Activated CD8-positive, alpha-beta memory T cell treated with anti-CD3 and anti-CD28 coated beads, Interleukin-2, amount 10 ng/mL, durations not matched to agents 7 days and 5 days (primary cell): ENCODE results near the gene TCOF1. TPM values are rescaled to one million over a fixed set of nuclear protein-coding genes. Genes with fewer than 3 reads are reported as not detected.
"Not testable (repeated sequence)": the region's sequence is repeated elsewhere in the genome, so short reads cannot be mapped to it uniquely, and the experiment has no call there.

ENCODE experiments used
- ATAC-seq: fragments of 150-1000 bp; cut with Tn5 transposase; one replicate; pipeline ENCODE4 v1.10.0; 2021; ENCODE audit warnings: moderate library complexity
- CTCF ChIA-PET: fragments of 350-600 bp; sonication (Branson Sonifier 250); formaldehyde crosslinking; loops from one replicate; lab custom pipeline; 2021; ENCODE audit warnings: antibody characterized with exemption; lab: Charles Lee
- DNase-seq: peaks from one replicate; pipeline ENCODE4 v3.0.0-alpha.2; 2020
- H3K27ac Mint-ChIP-seq: one replicate; pipeline ENCODE4 v1.8.0; 2021; ENCODE audit warnings: mild to moderate bottlenecking, mixed read lengths
- H3K27me3 Mint-ChIP-seq: one replicate; pipeline ENCODE4 v1.8.0; 2021; ENCODE audit warnings: mixed read lengths
- H3K36me3 Mint-ChIP-seq: one replicate; pipeline ENCODE4 v1.8.0; 2021; ENCODE audit warnings: mild to moderate bottlenecking, mixed read lengths
- H3K4me1 Mint-ChIP-seq: one replicate; pipeline ENCODE4 v1.8.0; 2021; ENCODE audit warnings: mixed read lengths
- H3K4me3 Mint-ChIP-seq: one replicate; pipeline ENCODE4 v1.8.0; 2021; ENCODE audit warnings: mild to moderate bottlenecking, moderate library complexity, mixed read lengths
- H3K9me3 Mint-ChIP-seq: one replicate; pipeline ENCODE4 v1.8.0; 2022; ENCODE audit warnings: low read depth, mixed read lengths
- total RNA-seq, 2 experiments: library from RNA; stranded (reverse); gene quantifications; one replicate each; pipeline ENCODE4 v1.2.3, GENCODE V29; 2021

TCOF1 gene
- total RNA-seq, 2 experiments from 2014 or later = 95.3 to 96.9 TPM

DNA sequence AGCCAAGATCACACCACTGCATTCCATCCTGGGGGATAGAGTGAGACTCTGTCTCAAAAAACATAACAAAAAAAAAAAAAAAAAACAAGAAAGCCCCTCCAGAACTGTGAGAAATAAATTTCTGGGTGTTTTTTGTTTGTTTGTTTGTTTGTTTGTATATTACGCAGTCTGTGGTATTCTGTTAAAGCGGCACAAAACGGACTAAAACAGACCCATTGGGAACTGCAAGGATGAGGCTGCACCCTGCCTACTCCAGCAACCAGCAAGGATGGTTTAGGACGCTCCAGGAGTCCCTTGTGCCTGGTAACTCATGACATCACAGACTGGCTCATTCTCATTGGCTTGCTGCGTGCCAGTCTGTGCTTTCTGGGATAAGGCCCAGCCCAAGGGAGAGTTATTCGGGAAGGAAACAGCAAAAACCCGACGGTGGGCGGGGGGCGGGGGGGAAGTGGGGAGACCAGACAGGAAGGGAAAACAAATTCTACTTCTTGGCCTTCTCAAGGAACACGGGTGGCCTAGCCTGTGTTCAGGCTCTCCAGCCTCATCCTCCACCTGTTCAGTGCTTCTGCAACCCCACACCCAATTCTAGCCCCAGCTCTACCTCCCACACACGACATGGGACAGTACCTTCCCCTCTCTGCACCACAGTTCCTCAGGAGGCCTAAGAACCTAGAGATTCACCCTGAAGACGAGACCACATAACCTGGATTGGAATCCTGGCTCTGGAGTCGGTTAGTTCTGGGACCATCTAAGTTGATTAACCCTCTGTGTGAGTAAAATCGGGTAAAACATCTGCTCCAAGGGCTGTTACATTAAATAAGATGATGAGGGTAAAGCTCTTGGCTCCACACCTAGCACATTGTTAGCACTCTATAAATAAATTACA is 52.4 kb downstream of the TCOF1 start:
- Mint-ChIP-seq H3K27me3 (no peaks in the 10 kb centered on the region), H3K4me3 (peak overlapping the region; percentile 98), H3K9me3 (no peaks in the 10 kb centered on the region), H3K36me3 (peaks cover 57% of the 10 kb centered on the region), H3K27ac (peak overlapping the region; percentile 99), H3K4me1 (peaks cover 39% of the 10 kb centered on the region)
- ATAC-seq (peak; percentile 25), DNase-seq (peak; percentile 84)
- CTCF ChIA-PET = interaction anchor here (0.6 to 7.8 kb wide), 12 partner anchors 11 to 174 kb away, joined by 3 to 68 read pairs (median 4); no protein-coding TSS in a partner anchor

GRCh38 chr5:150410524-150411244 is 53.2 kb downstream of the TCOF1 start:
- Mint-ChIP-seq H3K36me3 (peaks cover 50% of the 10 kb centered on the region), H3K27me3 (no peaks in the 10 kb centered on the region), H3K4me3 (peak overlapping the region; percentile 98), H3K27ac (peak overlapping the region; percentile 99), H3K9me3 (no peaks in the 10 kb centered on the region), H3K4me1 (peaks cover 43% of the 10 kb centered on the region)
- DNase-seq (peak; percentile 79), ATAC-seq (peak; percentile 14)
- CTCF ChIA-PET = interaction anchor here (0.9 to 7.8 kb wide), 10 partner anchors 11 to 61 kb away, joined by 3 to 68 read pairs (median 4); no protein-coding TSS in a partner anchor

DNA sequence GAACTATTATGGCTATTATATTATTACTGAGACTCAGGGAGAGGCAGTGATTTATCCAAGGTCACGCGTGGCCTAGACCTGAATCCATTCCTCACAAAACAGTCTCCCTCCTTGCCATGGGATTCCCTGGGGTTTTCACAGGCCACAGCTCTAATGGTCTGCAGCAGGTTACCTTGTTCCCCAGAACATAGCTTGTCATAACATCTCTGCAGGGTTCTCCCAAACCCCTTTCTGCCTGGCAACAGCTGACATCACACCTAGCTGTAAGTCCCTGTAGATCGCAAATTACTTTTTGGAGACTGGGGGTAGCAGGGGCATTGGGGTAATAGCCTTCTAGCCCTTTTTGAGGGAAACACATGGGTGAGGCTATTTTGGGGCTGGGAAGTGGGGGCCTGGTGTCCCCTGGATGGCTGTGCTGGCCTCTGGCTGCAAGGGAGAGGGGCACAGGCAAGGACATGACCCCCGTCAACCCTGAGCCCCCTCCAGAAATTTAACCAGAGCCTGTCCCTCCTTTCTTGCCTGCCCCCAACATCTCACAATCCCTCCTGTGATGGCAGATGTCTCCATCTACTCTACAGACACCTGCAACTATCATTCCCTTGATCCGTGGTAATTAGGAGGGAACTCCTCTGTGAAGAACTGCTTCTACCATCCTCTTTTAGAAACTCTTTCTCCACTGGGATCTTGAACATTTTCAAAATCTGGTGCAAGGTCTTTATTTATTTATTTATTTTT is 53.9 kb downstream of the TCOF1 start:
- peak overlapping the region; percentile 98 for H3K4me3 Mint-ChIP-seq
- H3K36me3 Mint-ChIP-seq = peaks cover 44% of the 10 kb centered on the region
- no peaks in the 10 kb centered on the region for H3K9me3 Mint-ChIP-seq
- CTCF ChIA-PET = interaction anchor here (1.1 to 7.8 kb wide), 8 partner anchors 11 to 61 kb away, joined by 3 to 68 read pairs (median 6); no protein-coding TSS in a partner anchor
- DNase-seq = peak; percentile 92
- H3K27me3 Mint-ChIP-seq = no peaks in the 10 kb centered on the region
- ATAC-seq = peak; percentile 18
- H3K4me1 Mint-ChIP-seq = peaks cover 43% of the 10 kb centered on the region
- H3K27ac Mint-ChIP-seq = peak overlapping the region; percentile 99

DNA sequence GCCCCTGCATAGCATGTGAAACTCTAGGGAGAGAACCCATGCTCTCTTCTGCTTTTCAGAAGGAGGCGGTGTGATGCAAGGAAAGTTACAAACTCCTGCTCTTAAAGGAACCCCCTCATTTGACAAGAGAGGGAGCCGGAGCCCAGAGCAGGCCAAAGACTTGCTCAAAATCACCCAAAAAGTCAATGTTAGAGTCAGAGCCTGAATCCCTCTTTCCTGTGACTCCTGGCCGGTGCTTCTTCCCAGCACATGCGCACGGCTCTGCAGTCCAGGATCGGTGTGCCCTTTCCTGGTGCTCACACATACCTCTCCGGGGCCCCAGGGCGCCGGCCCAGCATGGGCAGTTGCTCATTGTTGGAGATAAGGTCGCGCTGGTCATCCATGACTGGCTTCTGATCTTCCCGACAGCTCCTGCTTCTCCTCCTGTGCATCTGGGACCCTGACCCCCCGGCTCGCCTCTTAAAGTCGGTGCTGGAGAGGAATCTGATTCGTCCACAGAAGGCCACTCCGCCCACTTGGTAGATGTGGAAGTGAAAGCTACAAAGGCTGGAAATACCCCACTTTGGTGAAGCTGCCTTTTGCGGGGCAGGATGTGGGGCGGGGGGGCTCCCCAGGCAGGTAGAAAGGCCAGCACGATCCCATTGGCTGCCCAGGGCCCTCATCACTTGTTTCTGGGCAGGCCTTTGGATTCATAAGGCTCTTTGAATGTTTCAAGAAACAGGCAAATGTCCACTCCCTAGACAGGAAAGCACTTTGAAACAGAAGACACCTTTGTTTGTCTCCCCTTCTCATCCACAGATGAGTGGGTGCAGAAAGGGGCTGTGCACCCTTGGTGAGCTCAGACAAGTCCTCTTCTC is 55.0 kb downstream of the TCOF1 start, which contains the start of gene CD74:
TSS of gene CD74 (minus strand) at position 592 of the 857 bp plus-strand sequence. CDS start at position 431, 161 bp downstream.
- Mint-ChIP-seq H3K4me1 (peaks cover 37% of the 10 kb centered on the region), H3K27ac (peak within 1 kb of the TSS; percentile 99), H3K4me3 (peak within 1 kb of the TSS; percentile 98), H3K36me3 (peaks cover 34% of the 10 kb centered on the region), H3K27me3 (no peaks in the 10 kb centered on the region), H3K9me3 (no peaks in the 10 kb centered on the region)
- ATAC-seq = peak; percentile 82
- CTCF ChIA-PET = interaction anchor here (0.6 to 7.8 kb wide), 6 partner anchors 14 to 412 kb away, joined by 3 to 68 read pairs (median 6); partner anchors contain the start of genes HMGXB3 and TIGD6
- DNase-seq = peak; percentile 98

DNA sequence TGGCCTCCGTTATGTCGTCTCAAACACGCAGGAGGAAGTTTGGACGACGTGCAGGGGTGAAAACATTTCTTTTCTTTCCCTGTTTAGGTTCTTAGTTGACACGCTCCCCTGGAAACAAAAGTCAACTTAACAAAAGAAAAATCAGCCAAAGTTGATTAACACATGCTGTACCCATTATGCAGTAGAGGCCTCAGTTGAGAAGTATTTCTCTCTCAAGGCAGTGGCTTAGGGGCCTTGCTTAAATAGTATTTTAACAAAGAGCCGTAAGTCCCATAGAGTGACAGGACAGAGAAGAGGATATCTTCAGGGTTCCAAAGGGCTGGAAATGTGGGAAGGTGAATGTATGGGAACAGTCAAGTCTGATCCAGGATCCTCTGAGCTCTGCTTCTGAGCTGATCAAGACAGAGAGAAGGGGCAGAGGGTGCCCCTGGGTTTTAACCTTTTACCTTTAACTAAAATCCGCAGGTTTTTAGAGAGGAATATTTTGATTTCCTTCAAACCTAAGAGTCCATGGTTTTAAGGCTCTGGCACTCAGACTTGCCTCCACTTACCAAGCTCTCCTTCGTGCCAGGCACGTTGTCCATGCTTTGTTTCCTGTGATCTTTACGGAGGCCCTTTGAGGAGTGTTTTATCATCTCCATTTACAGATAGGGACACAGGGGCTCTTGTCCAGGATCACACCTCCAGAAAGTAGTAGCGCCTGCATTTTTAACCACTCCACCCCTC is 55.8 kb downstream of the TCOF1 start:
- Mint-ChIP-seq H3K27ac (peak overlapping the region; percentile 99), H3K4me3 (peak overlapping the region; percentile 98), H3K36me3 (peaks cover 28% of the 10 kb centered on the region), H3K27me3 (no peaks in the 10 kb centered on the region), H3K4me1 (peaks cover 33% of the 10 kb centered on the region), H3K9me3 (no peaks in the 10 kb centered on the region)
- CTCF ChIA-PET = interaction anchor here (0.8 to 7.8 kb wide), 4 partner anchors 14 to 413 kb away, joined by 3 to 68 read pairs (median 14); partner anchors contain the start of genes HMGXB3 and TIGD6
- no peak for ATAC-seq
- no peak for DNase-seq

DNA sequence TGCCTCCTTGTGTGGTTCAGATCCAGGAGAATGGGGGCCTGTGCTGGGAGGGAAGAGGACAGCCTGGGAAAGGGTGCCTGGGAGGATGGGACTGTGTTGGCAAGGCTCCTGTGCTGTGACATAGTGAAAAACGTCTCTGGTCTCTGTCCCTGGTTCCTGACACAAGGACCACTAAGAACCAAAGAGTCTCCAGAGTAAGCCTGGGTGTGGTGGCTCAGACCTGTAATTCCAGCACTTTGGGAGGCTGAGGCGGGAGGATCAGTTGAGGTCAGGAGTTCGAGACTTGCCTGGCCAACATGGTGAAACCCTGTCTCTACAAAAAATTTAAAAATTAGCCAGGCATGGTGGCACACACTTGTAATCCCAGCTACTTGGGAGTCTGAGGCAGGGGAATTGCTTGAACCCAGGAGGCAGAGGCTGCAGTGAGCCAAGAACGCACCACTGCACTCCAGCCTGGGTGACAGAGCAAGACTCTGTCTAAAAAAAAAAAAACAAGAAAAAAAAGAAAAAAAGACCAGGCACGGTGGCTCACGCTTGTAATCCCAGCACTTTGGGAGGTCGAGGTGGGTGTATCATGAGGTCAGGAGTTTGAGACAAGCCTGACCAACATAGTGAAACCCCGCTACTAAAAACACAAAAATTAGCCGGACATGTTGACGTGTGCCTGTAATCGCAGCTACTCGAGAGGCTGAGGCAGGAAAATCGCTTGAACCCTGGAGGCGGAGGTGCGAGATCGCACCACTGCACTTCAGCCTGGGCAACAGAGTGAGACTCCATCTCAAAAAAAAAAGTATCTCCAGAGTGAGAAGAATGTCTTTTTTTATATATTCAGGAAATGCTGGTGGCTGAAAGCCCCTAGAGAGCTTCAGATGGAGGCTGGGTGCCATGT is 56.6 kb downstream of the TCOF1 start:
- peaks cover 28% of the 10 kb centered on the region for H3K4me1 Mint-ChIP-seq
- H3K4me3 Mint-ChIP-seq, DNase-seq, H3K27me3 Mint-ChIP-seq, H3K9me3 Mint-ChIP-seq, ATAC-seq: not testable (repeated sequence)
- CTCF ChIA-PET = interaction anchor here (5.9 to 7.8 kb wide), 2 partner anchors 21 to 37 kb away, joined by 20 to 68 read pairs; no protein-coding TSS in a partner anchor
- peaks cover 22% of the 10 kb centered on the region for H3K36me3 Mint-ChIP-seq
- peak overlapping the region; percentile 99 for H3K27ac Mint-ChIP-seq

- H3K4me3 Mint-ChIP-seq = no peak overlapping the region
- peaks cover 2% of the 10 kb centered on the region for H3K27me3 Mint-ChIP-seq
- no peak overlapping the region for H3K27ac Mint-ChIP-seq
- CTCF ChIA-PET = interaction anchor here (3.1 kb wide), 1 partner anchor 16 kb away, joined by 8 read pairs; no protein-coding TSS in a partner anchor
- H3K4me1 Mint-ChIP-seq = peaks cover 10% of the 10 kb centered on the region
- ATAC-seq (no peak), DNase-seq (no peak)
- no peaks in the 10 kb centered on the region for H3K36me3 Mint-ChIP-seq
- no peaks in the 10 kb centered on the region for H3K9me3 Mint-ChIP-seq
Measured at GRCh38 chr5:150419630-150420270, 62.3 kb downstream of the TCOF1 start.

DNA sequence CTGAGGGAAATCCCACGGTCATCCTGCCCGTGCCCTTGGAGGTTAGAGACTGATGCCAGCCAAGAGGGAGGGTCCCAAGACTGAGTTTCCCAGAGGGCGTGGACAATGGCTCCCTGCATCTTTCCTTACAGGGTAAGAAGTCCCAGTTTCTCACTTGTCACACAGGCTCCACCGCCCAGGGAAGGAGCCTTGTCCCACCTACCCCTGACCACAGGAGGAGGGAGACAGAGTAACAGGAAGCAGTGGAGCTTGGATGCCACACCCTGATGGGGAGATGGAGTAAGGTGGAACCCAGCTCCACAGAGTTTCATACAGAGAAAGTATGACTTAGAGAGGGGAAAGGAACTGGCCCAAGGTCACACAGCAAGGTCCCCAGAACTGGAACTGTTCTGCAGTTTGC is 64.6 kb downstream of the TCOF1 start:
- peaks cover 6% of the 10 kb centered on the region for H3K4me1 Mint-ChIP-seq
- H3K27ac Mint-ChIP-seq = no peak overlapping the region
- H3K27me3 Mint-ChIP-seq = peaks cover 6% of the 10 kb centered on the region
- H3K4me3 Mint-ChIP-seq = no peak overlapping the region
- no peaks in the 10 kb centered on the region for H3K9me3 Mint-ChIP-seq
- ATAC-seq (no peak), DNase-seq (no peak)
- H3K36me3 Mint-ChIP-seq = no peaks in the 10 kb centered on the region
- CTCF ChIA-PET = interaction anchor here (0.8 to 3.1 kb wide), 5 partner anchors 11 to 59 kb away, joined by 3 to 8 read pairs (median 3); no protein-coding TSS in a partner anchor

DNA sequence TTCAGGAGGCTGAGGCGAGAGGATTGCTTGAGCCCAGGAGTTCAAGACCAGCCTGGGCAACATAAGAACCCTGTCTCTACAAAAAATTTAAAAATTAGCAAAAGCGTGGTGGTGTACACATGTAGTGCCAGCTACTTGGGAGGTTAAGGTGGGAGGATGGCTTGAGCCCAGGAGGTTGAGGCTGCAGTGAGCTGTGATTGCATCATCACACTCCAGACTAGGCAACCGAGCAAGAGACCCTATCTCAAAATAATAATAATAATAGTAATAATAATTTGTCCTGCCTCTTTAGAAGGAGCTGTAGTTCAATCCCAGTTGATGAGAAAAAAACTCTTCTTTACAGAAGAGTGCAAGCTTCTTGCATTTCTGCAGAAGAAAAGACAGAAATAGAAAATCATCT is 65.3 kb downstream of the TCOF1 start:
- no peak overlapping the region for H3K27ac Mint-ChIP-seq
- CTCF ChIA-PET = interaction anchor here (0.8 to 3.1 kb wide), 6 partner anchors 12 to 60 kb away, joined by 3 to 8 read pairs (median 3); no protein-coding TSS in a partner anchor
- H3K36me3 Mint-ChIP-seq = no peaks in the 10 kb centered on the region
- H3K27me3 Mint-ChIP-seq = peaks cover 6% of the 10 kb centered on the region
- H3K4me1 Mint-ChIP-seq = peaks cover 6% of the 10 kb centered on the region
- no peaks in the 10 kb centered on the region for H3K9me3 Mint-ChIP-seq
- ATAC-seq (no peak), DNase-seq (no peak)
- H3K4me3 Mint-ChIP-seq = no peak overlapping the region

- H3K27ac Mint-ChIP-seq, H3K36me3 Mint-ChIP-seq, ATAC-seq, H3K4me3 Mint-ChIP-seq, H3K9me3 Mint-ChIP-seq, DNase-seq, H3K27me3 Mint-ChIP-seq, CTCF ChIA-PET, H3K4me1 Mint-ChIP-seq: not testable (repeated sequence)
Measured at GRCh38 chr5:150426165-150426564, 68.7 kb downstream of the TCOF1 start.
